Right lung (tissue), 5 donors: ENCODE data around the gene PGC. TPM values are rescaled to one million over a fixed set of nuclear protein-coding genes. Genes with fewer than 3 reads are reported as not detected.

ENCODE experiments used
- DNase-seq, 2 donors: peaks; one replicate each; pipeline ENCODE4 v3.0.0-alpha.2; 2013
- polyA plus RNA-seq, 5 donors: library from polyadenylated mRNA; unstranded; fragments of 120-200 nt; gene quantifications; one replicate each; pipeline versions ENCODE4 v1.2.1 to v1.2.3, GENCODE V29; 2013; ENCODE audit warnings: inconsistent platforms in 1 of 5, low replicate concordance in 1 of 5; ENCODE audit not compliant: insufficient read length in 5 of 5, insufficient read depth in 1 of 5

PGC gene
- polyA plus RNA-seq, 5 donors: 5.4 to 10.5 (median 6.6) TPM

DNA sequence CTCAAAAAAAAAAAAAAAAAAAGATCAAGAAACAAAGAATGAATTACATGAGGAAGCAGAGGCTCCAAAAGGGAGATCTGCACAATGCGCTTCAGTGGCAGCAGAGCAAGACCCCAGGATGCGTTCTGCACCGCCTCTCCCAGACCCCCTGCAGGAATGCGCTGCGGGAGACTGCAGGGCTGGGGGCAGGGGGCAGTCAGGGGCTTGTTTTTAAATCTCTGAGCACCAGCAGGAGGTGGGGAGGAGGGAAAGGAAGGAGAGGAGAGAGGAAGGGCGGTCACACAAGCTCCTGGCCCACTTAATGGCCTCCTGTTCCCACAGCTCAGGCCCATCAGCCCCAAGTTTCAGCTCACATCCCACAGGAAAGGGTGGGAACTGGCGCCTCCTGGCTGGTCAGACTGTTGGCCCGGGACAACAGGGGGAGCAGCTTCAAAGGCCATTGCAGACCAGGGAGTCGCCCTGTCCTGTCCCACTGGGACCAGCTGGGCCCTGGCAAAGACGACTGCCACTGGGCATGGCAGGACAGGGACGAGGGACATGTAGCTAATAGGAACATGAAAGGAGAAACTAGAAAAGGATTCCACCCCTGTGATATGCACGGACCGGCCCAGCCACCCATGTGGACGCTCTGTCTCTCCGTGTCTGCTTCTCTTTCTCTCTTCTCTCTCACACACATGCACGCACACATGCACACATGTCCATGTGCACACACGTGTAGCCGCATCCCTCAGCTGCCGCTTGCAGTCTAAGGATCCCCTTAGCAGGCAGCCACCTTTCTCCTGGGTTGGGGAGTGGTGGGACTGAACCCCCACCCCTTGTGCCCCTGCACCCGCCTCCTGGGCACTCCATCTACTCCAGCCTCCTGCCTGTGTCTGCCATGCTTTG is 46.5 kb downstream of the PGC start:
- no peak for DNase-seq

DNA sequence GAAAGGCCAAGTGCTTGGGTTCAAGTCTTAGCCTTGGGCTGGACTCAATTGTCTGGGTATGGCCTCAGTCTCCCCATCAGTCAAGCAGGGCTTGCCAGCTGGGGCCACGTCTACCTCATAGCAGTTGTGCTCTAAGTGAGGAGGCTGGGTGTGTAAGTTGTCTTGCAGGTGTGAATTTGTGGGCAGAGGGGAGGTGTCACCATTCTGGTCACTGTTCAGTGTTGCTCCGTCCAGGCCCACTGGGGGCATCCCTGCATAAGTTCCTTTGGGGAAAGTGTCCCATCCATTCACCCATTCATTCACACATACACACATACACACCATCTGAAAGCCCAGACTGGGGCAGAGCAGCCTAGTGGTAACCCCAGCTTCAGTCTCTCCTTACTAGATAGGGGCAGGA is 48.1 kb downstream of the PGC start:
- DNase-seq: no peak

DNA sequence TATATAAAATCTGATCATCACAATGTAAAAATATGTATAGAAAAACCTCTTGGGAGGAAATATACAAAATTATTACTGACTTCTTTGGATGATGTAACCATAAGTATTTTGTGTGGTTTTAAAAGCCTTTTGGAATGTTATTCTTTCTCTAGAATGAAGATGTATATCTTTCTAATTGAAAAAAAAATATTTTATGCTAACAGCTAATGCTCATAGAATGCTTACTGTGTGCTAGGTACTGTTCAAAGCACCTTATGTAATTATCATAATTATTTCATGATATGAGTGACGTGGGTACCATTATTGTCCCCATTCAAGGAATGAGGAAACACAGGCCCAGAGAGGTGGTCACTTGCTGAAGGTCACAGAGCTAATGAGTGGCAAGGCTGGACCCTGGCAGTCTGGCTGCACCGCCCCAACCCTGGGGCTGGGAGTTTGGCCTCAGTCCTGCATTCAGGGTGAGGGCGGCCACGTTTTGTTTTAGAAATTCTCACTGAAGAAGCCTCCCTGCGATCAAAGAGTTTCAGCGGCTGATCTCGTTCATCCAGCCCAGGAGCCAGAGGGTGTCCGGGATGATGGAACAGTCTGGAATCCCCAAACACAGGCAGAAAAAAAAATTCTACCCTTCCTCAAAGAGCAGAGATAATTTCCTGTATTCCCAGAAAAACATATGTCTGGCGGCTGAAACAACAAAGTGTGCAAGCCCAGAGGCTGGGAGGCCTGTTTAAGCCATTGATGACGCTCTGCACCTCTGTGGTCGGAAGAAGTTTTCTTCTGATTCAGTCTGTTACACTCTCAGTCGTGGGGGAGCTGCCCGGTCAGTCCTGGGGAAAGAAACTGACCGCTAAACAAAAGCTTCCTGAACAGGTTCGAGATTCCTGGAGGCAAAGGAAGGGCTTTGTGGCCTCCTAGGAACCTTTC is 49.1 kb downstream of the PGC start:
- no peak for DNase-seq

DNA sequence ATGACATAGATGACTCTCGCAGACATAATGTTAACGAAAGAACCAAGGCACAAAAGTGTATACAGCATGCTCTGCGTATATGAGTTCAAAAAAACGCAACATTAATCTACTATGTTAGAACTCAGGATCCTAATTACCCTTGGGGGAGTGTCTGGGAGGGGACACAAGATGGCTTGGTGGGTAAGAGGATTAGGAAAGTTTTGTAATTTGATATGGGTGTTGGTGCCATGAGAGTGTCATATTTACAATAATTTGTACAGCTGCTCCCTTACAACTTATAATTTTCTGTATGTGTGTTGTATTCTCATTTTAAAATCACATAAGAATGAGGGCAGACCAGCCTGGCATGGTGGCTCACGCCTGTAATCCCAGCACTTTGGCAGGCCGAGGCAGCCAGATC is 50.4 kb downstream of the PGC start:
- no peak for DNase-seq

DNA sequence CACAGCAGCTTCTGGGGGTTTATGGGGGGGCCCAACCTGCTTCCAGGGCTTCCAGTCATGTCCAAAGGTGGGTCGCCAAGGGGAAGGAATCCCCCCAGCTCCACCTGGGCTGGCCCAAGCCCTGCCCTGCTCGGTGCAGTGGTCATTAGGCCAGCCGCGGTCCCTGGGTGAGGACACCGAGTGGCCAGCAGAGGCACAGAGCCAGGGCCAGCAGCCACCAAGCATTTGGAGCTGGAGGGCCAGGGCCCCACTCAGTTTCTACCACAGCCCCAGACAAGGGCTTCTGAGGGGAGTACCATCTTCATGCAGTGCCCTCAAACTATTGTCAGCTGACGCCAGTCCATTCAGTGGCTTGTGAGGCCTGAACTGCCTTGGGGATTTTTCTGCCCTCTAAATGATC is 51.4 kb downstream of the PGC start:
- DNase-seq: no peak

DNA sequence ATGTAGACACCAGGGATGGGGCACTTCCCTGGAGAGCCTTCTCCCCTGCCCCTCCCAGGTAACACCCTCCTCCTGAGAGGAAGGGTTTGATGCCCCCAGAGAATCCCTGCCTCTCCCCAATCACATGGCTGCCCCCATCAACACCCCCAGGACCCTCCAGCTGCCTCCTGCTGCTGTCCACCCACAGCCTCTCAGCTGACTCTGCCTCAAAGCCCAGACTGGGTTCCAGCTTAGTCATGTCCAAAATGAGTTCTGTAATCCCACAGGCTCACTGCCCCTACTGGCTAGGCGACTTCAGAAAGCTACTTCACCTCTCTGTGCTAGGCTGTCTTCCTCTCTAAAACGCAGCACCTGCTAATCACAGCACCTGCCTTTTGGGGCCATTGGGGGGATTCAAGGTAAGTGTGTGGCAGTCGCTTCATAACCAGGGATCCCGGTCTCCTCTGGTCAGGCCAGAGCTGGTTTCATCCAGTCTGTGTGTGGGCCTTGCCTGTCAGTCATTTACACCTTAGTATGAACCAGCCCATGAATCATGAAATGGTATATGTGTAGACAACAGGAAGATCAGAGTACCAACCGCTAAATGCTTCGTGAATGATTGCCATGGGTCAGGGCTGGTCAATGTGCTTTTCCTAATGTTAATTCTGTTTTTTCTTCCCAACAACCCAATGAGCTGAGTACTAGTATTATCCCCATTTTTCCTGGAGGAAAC is 52.2 kb downstream of the PGC start:
- DNase-seq: no peak

DNA sequence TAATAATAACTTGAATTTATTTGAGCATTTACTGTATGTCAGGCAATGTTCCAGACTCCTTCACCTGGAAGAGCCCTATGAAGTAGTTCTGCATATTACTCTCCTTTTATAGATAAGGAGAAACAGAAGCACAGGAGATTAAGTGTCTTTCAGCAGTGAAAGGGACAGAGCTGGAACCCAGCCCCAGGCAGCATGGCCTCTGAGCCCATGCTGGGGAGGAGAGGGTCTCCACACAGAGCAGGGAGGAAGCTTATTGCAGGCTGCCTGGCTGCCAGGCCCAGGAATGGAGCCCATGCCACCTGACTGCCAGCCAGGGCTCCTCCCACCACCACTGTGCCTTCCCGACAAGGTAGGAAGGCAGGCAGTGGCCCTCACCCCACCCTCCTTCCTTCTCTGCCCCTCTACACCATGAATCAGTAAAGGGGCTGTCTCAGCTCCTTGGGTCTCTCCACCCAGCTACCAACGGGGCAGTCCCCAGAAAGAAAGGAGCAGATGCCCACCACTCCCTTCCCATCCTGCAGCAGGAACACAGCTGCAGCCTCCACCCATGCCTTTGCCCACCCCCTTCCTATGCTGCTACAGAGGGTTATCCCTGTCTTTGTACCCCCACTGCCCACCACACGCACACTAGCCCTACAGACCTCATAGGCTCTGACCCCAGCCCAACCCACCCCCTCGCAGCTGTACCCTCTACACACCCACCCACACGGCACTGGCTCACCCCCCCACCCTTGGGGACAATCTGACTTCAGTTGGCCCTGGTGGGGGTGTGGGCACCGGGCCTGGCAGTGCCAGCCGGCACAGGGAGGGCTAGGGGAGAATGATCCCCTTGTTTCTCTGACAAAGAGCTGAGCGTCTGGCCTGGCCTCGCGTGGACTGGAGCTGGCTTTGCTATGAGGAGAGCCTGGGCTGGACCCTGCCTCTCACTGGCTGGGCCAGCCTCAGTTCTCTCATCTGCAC is 53.6 kb downstream of the PGC start:
- DNase-seq: no peak

DNA sequence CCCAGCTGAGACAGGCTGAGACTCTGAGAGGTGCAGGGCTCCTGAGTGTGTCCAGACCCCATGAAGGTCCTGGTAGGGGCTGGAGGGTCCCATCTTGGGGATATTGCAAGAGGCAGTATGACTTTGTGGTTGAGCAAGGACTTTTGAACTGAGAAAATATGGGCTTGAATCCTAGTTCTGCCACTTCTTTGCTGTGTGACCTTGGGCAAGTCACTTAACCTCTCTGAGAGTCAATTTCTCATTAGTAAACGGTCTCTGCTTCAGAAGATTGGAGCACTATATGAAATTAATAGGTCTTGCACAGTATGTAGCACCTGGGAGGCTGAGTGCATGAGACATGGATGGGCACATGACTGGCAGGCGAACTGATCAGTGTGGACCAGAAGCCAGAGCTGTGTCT is 54.5 kb downstream of the PGC start:
- no peak for DNase-seq

DNA sequence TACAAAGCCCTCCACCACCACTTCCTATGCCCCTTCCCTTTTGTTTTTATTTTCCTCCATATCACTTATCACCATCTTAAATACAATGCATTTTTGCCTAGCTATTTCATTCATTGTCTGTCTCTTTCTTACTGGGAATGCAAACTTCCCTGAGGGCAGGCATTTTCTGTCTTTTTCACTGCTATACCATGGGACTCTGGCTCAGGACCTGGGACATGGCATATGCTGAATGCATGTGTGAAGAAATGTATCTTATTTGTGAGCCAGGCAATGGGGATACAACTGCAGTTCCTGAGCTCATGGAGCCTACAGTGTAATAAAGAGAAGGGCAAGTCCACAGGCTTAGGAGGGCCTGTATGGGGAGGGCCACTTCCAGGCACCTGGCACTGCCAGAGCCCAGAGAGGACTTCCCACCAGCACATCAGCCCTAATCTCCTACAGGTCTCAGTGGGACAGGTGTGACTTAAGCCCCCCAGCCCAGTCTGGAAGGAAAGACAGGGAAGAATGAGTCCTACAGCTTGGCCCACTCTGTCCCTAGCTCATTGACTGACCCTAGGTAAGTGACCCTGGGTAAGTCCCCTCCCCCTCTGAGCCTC is 55.0 kb downstream of the PGC start:
- DNase-seq: no peak

DNA sequence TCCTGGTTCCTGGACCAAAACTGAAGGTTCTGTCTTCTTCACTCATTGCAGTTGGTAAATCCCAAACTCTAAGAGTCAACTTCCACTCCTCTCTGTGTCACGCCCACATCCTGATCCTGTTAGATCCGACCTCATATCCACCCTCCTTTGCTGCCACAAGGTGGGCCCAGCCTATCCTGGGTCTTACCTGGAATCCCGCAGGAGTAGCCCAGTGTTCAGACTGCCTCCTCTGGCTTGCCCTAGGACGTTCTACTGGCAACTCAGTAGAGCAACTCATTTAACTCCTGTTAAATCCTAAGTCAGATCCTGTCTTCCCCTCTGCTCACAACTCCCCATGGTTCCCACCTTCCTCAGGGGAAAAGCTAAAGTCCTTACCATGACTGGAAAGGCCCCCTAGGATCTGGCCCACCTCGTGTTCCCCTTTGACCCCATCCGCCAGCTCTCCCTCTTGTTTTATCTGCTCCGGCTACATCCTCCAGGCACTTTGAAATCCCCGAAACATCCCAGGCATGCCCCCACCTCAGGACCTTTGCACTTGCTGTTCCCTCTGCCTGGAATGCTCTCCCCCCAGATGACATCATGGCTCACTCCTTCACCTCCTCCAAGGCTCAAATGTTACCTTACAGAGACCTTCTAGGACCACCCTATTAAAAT is 55.6 kb downstream of the PGC start:
- no peak for DNase-seq

DNA sequence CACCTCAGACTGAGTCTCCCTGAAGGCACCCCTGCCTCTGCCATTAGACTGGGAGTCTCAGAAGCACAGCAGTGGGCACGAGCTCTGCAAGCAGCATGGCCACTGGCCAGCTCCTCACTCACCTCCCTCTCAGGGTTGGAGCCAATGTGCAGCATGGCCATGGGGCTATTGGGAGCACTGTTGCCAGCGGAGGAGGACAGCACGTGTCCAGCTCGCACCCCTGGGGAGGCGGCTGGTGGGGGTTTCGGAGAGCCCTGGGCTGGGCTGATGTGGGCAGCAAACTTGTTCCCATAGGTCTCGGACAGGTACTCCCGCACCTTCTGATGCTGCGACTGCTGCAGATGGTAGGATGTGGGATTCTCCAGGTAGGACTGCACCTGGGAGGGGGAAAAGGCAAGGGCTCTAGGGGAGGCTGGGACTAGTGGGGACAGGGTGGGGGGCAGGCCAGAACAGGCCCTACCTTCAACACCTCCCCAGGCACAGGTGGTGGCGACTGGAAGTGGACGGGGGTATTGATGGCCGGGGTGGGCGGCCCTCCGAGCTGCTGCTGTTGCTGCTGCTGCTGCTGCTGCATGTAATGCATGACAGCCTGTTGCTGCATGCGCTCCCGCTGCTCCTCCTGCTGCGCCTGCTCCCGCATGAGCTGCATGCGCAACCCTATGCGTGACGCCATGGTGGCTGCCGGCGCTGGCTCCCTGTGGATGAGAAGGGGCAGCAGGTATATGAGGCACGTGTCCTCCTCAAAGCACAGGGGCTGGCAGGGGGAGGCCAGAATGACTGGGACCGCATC is 56.5 kb downstream of the PGC start:
- no peak for DNase-seq

DNA sequence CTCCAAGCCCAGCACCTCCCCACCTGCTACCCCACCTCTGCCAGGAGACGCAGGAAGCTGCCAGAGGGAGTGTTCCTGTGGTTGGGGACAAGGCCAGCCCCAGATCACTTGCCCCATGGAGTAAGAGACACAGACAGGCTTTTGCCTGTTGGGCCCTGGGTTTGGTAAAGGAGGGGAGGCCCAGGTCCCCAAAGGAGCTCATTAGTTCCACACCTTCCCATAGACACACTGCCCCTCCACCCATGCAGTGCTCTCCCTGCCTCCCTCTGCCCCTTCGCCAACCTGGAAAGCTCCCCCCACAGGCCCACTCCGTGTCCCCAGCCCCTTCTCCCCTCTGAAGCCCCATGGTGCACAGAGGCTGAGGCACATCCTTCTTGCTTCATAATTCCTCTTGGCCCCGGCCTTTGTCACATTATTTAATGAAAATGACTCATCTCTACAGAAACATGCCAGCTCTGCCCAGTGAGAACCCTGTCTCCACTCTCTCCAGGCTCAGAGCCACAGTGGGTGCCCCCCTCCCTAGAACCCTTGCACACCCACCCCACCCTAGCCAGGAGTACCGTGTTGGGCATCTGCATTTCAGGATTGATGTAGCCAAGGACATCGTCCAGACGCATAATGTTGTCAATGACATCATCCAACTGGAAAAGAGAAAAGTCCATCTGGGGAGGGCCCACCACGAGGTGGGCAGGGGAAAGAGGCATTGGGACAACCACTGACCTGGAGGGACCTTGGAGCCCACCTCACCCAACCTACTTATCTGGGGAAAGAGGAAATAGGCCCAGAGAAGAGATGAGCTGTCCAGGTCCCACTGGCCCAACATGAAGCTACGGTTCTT is 57.8 kb downstream of the PGC start:
- no peak for DNase-seq

DNA sequence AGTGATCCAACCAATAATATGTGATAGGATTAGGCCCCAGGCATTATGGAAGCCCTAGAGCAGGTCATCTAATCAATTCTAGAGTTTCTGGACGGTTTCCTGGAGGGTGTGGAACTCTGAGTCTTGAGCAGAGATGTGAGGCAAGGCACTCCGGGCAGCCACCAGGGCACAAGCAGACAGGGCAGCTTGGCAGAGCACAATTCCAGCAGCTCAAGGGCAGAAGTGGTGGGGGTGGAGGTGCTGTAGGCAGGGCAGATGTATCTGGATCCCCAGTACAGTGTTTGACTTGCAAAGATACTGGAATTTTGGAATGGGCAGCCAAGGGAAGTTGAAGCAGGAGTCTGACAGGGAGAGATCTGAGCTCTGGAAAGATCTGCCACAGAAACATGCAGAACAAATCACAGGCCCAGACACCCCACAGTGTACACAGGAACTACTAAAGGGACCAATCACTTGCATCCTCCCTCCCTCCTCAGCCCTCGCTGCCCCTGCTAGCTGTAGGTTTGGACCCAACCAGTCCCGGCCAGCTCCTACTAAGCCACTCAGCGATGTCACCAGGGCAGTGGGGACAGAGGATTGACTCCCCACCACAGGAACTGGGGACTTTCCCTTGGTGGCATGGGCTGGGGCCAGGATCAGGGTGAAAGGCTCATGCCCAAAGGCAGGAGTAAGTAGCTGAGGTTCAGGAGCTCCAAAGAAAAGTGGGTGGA is 58.8 kb downstream of the PGC start:
- no peak for DNase-seq

DNA sequence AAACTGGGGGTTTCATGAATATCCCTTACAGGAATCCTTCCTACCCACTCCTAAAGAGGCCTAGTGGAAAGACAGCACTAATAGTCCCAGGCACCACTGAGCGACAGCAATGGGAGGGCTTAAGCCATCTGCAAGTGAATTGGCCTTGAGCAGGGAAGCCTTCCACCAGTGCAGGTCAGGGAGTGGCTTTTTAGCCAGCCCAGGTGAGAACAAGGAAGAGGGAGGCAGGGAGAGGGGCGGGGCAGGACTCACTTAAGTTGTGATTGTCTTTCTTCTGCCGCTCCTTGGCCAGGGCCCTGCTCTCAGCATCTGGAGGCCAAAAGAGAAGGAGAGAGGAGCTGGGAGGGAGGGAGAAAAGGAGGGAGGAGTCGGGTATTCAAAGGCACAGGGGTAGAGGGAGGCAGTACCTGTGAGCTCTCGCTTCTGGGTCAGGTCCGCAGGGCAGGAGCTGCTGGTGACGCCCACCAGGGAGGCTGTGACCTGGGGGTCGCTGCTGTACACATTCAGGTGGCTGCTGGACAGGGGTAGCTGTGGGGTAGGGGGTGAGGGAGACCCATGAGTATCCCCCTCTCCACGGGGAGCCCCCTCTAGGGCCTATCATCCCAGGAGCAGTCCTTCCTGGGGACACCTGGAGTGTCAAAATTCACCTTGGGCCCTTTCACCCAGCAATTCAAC is 59.6 kb downstream of the PGC start:
- no peak for DNase-seq
